Activated T-cell treated with anti-CD3 and anti-CD28 coated beads, Interleukin-2, amount 50 U/mL, for 1 hour (primary cell): ENCODE results near the gene AKAP17A.
"Not testable (repeated sequence)": the region's sequence is repeated elsewhere in the genome, so short reads cannot be mapped to it uniquely, and the experiment has no call there.

Experiments used
- DNase-seq: peaks from one replicate; pipeline ENCODE4 v3.0.0-alpha.2; 2020

AKAP17A gene, protein sequence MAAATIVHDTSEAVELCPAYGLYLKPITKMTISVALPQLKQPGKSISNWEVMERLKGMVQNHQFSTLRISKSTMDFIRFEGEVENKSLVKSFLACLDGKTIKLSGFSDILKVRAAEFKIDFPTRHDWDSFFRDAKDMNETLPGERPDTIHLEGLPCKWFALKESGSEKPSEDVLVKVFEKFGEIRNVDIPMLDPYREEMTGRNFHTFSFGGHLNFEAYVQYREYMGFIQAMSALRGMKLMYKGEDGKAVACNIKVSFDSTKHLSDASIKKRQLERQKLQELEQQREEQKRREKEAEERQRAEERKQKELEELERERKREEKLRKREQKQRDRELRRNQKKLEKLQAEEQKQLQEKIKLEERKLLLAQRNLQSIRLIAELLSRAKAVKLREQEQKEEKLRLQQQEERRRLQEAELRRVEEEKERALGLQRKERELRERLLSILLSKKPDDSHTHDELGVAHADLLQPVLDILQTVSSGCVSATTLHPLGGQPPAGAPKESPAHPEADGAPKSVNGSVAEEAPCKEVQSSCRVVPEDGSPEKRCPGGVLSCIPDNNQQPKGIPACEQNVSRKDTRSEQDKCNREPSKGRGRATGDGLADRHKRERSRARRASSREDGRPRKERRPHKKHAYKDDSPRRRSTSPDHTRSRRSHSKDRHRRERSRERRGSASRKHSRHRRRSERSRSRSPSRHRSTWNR

DNA sequence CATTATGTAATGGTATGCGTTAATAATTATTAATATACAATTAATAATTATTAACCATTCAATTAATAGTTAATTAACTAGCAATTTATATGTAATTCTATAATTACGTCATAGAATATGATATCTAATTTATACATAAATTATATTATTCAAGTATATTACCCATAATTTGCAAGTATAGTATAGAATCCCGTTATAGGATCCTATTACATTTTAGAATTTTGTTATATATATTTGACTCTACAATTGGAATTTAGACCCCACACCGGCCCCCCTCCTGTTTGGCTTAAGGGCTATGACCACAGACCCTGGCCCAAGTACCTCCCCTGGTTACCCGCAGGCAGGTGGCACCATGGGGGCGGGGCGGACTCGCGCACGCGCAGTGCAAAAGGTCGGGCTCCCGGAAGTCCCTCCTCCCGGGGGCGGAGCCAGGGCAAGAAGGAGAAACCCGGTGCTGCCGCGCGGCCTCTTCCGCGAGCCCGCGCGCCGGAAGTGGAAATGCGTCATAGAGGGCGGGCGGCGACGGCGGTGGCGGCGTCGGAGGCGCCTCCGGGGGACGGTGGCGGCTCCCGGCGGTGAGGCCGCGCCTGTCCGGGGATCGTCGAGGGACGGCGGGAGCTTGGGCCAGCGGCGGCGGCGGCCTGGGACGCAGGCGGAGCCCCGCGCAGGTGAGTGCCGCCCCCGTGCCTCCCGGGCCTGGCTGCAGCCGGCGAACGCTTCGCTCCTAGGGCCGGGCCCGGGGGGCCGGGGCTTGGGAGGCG is at the start of gene AKAP17A:
AKAP17A (plus strand) TSS at position 503 of the 761 bp plus-strand sequence. CDS start 1,859 bp downstream, outside the sequence.
- peak; percentile 100 for DNase-seq

DNA sequence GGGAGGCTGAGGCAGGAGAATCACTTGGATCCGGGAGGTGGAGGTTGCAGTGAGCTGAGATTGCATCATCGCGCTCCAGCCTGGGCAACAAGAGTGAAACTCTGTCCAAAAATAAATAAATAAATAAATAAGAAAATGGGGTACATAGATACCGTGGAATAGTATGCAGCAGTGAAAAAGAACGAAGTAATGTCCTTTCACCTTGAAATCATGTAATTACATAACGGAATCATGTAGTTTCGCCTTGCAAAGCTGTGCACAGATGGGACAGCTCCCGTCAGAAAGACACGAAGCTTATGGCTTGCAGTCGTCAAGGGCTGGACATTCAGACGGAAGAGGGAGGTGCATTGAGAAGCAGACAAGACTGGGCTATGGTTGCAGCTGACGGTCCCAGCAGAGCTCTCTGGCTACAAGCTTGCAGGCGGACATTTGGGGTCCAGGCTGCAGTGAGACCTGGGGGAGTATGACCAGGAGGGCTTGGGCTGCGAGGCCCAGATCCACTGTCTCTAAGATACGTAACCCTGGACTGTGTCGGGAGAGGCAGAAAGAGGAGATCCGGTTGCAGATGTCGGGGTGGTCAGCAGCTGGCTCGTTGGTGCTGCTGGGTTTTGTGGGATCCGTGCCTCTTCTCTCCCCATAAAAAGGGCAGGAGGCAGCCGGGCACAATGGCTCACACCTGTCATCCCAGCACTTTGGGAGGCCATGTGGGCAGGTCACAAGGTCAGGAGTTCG is 48.2 kb upstream of the AKAP17A start:
- no peak for DNase-seq

DNA sequence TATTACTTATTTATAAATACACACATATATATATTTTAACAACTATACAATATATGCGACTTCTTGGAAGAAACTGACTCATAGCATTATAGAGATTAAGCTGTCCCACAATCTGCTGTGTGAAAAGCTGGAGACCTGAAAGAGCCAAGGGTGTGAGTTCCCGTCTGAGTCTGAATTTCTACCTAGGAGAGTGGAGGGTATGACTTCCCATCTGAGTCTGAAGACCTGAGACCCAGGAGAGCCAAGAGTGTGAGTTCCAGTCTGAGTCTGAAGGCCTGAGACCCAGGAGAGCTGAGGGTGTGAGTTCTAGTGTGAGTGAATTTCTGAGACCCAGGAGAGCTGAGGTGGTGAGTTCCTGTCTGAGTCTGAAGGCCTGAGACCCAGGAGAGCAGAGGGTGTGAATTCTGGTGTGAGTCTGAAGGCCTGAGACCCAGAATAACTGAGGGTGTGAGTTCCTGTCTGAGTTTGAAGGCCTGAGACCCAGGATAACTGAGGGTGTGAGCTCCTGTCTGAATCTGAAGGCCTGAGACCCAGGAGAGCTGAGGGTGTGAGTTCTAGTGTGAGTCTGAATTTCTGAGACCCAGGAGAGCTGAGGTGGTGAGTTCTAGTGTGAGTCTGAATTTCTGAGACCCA is 45.5 kb upstream of the AKAP17A start:
- DNase-seq: no peak

DNA sequence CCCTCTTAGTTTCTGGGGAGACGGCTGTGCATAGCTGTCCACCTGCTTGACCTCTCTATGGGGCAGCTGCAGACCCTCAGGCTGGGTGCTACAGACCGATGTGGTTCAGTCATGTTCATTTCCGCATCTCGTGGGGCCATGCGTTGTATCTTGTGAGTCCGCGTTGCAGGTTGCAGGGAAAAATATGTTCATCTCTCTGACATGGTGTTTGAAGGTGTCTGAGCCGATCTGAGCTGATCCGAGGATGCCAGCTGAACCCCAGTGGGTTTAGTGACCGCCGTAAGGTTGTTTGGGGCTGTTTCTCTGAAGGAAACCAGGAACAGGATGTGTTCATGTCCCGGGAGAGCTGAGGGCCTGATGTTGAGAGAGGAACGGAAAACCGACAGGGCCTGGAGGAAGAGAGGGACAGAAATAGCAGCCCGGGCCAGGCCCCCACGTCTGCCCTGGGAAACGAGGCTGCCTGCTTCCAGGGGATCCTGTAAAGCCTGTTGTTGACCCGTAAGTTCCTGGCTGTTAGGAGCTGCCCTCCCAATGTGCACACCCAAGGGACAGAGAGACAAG is 44.6 kb upstream of the AKAP17A start:
- DNase-seq: no peak

DNA sequence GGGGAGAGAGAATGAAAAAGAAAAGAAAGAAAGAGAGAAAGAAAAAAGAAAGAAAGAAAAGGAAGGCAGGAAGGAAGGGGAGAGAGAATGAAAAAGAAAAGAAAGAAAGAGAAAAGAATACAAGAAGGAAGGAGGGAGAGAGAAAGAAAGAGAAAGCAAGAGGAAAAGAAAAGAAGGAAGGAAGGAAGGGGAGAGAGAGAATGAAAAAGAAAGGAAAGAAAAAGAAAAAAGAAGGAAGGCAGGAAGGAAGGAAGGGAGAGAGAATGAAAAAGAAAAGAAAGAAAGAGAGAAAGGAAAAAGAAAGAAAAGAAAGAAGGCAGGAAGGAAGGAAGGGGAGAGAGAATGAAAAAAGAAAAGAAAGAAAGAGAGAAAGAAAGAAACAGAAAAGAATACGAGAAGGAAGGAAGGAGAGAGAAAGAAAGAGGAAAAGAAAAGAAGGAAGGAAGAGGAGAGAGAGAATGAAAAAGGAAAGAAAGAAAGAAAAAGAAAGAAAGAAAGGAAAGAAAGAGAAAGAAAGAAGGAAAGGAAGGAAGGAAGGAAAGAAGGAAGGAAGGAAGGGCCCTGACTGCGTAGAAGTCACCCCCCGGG is 39.4 kb upstream of the AKAP17A start:
- DNase-seq: no peak

DNA sequence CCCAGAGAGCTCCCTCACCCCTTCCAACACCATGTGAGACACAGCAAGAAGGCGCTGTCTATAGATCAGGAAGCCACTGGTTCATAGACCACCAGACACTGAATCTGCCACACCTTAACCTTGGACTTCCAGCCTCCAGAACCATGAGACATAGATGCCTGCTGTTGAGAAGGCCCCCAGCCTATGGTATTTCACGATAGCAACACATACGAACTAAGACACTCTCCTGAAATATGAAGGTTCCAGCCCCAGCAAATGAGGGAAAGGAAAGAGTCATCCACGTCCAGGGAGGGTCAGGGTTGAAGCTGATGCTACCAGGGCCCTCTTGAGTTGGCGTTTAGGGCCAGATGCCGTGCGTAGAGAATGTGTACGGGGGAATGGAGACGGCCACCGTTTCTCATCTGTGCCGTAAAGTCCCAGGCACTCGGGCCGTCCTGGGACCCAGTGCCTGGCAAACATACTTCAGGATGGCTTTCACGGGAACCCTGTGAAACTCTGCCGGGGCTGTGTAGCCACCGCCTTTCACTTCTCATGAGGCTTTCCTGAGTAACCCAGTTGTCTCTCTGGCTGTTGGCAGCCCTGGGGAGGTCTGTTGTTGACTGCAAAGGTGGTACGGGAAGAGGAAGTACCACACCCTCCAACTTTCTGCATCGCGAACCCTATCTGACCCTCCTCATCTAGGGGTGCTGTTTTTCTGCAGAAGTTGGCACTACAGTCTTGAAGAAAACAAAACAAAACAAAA is 36.8 kb upstream of the AKAP17A start:
- peak; percentile 51 for DNase-seq

DNA sequence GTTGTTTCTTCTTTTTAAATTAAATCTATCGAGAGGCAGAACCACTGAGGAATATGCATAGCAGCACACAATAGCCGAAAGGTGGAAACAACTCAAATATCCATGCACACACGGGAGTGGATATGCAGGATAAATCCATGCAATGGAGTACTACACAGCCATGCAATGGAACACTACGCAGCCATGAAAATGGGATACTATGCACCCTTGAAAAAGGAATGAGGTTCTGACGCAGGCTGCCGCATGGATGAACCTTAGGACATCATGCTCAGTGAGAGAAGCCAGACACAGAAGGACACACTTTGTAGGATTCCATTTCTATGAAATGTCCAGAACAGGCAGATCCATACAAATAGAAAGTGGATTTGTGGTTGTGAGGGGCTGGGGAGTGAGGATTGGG is 36.0 kb upstream of the AKAP17A start:
- DNase-seq: no peak

DNA sequence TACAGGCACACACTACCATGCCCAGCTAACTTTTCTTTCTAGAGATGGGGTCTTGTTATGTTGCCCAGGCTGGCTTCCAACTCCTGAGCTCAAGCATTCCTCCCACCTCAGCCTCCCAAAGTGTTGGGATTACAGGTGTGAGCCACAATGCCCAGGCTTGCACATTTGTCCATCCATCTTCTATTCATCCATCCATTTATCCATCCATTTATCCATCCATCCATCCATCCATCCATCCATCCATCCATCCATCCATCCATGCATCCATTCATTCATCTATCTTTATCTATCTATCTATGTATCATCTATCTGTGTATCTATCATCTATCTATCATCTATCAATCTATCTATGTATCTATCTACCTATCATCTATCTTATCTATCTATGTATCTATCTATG is 34.0 kb upstream of the AKAP17A start:
- not testable (repeated sequence) for DNase-seq

DNA sequence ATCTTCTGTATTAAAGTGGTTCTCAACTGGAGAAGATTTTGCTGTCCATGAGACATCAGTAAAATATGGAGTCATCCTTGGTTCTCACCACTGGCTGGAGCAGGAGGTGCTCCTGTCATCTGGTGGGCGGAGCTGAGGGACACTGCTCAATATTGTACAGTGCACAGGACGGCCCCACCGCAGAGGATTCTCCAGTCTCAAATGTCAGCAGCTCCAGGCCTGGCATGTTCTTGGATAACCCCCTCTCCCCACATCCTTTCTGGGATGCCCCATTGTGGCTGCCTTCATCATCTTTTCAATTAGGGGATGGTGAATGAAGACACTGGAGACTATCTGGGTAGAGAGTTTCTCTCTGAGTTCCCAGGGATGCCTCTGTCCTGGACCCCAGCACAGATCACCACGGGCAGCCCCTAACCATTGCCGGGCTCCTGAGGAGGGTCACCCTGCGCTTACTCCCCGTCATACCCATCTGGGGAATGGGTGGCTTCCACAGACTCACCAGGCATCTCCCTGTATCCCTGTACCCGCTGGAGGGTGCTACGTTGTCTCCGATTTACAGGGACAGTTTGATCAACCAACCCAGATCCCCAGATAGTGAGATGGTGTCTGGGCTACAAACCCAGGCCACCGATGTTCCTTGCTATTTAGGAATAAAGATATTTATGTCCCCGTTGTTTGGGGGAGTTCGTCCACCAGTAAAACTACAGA is 32.5 kb upstream of the AKAP17A start:
- no peak for DNase-seq

DNA sequence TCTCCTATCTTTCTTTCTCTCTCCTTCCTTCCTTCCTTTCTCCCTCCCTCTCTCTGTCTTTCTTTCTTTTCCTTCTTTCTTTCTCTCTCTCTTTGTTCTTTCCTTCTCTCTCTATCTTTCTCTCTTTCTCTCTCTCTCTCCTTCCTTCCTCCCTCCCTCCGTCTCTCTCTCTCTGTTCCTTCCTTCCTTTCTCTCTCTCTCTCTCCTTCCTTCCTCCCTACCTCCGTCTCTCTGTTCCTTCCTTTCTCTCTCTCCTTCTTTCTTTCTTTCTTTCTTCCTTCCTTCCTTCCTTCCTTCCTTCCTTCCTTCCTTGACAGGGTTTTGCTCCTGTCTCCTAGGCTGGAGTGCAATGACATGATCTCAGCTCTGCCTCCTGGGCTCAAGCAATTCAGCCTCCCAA is 30.2 kb upstream of the AKAP17A start:
- no peak for DNase-seq

DNA sequence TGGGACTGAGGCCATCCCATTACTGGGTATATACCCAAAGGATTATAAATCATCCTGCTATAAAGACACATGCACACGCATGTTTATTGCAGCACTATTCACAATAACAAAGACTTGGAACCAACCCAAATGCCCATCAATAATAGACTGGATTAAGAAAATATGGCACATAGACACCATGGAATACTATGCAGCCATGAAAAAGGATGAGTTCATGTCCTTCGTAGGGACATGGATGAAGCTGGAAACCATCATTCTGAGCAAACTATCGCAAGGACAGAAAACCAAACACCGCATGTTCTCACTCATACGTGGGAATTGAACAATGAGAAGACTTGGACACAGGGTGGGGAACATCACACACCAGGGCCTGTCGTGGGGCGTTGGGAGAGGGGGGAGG is 27.3 kb upstream of the AKAP17A start:
- not testable (repeated sequence) for DNase-seq

DNA sequence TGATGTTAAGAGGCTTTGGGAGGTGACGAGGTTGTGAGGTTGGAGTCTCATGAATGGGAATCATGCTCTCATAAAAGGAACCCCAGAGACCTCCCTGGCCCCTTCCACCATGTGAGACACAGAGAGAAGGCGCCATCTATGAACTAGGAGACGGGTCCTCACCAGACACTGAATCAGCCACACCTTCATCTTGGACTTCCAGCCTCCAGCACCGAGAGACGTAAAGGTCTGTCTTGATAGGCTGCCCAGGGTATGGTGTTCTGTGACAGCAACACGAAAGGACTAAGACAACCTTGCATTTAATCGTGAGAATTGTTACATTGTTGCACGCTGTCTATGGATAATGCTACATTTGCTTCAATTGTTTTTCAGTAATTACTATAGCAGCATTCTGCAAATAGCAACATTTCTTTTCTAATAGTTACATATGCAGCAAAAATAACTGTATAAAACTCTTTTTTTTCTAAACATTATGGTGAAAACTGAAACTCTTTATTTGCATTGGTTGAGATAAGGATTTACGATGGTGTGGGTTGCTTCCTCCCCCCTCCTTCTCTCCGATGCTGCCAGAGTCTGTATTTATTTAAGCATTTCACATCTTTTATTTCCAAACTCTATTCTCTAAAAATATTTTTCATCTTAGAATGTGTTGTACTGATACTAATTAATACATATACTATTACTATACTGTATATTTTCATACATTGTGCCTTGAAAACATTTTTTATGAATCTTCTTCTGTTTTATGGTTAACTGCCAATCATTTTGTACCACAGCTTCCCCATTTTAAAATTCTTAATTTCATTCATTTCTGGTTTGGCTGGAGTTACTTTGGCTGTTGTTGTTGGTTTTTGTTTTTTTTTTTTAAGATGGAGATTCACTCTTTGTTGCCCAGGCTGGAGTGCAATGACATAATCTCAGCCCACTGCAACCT is 26.4 kb upstream of the AKAP17A start:
- DNase-seq: no peak

DNA sequence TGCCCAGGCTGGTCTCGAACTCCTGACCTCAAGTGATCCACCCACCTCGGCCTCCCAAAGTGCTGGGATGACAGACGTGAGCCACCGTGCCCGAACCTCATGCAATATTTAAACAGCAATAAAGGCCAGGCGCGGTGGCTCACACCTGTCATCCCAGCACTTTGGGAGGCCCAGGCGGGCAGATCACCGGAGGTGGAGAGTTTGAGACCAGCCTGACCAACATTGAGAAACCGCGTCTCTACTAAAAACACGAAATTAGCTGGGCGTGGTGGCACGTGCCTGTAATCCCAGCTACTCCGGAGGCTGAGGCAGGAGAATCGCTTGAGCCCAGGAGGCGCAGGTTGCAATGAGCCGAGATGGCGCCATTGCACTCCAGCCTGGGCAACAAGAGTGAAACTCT is 17.2 kb upstream of the AKAP17A start:
- DNase-seq: not testable (repeated sequence)

DNA sequence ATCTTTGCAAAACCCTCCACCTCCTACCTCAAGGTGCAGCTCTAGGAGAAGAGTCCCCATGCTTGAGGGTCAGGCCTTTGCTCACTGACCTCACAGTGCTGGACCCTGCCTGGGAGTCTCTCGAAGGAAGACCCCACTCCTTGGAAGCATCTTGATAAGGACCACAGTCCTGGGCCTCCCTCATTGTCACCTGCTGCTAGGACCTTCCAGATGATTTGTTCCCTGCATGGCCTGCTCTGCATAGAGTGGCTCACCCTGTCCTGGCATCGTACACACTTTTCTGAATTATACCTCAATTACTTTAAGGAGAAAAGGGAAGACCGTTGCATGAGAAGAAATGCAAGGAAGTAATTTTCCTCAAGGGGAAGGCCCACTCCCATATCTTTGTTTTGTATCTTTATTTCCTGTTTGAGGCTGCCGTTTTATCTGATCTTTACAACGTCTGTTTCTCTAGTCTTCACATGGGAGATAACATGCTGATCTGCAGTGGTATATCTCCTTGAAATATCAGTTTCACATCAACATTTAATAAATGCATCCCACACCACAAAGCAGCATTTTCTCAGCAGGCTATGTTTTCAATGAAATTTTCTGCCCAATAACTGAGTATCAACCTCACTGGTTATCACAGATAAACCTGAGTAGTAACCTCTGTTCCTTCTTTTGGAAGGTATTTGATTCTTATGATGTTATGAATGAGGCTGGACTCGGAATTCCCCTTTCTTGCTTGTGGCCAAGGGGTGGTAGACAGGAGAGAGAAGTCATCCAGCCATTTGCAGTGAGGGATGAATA is 15.0 kb upstream of the AKAP17A start:
- DNase-seq: no peak

DNA sequence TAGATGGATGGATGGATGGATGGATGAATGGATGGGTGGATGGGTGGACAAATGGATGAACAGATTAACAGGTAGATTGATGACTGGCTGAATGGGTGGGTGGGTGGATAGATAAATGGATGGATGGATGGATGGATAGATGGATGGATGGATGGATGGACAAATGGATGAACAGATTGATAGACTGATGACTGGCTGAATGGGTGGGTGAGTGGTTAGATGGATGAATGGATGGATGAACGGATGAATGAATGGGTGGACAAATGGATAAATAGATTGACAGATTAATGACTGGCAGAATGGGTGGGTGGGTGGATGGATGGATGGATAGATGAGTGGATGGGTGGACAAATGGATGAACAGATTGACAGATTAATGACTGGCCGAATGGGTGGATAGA is 13.6 kb upstream of the AKAP17A start:
- no peak for DNase-seq

DNA sequence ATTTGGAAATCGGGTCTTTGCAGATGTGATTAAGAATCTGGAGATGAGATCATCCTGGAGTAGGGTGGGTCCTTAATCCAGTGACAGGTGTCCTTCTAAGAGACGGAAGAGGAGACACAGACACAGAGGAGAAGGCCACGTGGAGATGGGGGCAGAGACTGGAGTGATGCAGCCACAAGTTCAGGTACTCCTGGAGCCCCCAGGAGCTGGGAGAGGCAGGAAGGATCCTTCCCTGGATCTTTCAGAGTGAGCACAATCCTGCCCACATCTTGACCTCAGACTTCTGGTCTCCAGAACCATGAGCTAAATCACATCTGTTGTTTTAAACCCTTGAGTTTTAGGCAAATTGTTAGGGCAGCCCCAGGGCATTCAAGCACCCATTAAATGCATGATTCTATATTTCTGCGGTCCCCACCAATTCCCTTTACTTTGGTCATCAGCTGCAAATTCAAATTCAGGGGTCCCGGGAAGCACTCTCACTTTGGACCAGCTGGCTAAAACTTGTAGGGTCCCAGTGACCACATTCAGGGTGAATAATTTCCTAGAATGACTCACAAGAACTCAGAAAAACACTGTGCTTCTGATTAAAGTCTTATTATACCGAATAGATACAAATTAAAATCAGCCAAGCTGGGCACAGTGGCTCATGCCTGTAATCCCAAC is 12.8 kb upstream of the AKAP17A start:
- no peak for DNase-seq

DNA sequence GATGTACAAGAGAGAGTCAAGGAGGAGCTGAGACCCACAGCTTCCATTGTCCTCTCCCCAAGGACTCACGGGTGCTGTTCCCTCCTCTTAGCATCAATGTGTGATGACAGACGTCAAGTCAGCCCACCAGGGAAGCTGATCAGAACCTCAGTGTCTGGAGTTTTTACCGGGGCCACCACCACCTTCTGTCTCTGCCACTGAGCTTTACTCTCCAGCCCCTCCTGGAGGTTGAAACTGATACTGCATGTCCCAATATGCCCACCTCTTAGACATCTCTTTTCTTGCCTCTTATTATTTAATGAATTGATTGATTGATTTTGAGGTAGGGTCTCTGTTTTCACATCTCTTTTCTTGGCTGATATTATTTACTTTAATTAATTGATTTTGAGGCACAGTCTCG is 10.3 kb upstream of the AKAP17A start:
- peak; percentile 53 for DNase-seq
